CD4-positive, alpha-beta T cell treated with Interleukin-4 for 4 hours (primary cell): Measurements from ENCODE around the gene TMEM171.
A peak's percentile ranks its signal among the peaks of the same experiment; 100 is the strongest.

ENCODE experiments used
- DNase-seq: peaks from one replicate; pipeline ENCODE4 v3.0.0-alpha.2; 2020

TMEM171 gene, protein sequence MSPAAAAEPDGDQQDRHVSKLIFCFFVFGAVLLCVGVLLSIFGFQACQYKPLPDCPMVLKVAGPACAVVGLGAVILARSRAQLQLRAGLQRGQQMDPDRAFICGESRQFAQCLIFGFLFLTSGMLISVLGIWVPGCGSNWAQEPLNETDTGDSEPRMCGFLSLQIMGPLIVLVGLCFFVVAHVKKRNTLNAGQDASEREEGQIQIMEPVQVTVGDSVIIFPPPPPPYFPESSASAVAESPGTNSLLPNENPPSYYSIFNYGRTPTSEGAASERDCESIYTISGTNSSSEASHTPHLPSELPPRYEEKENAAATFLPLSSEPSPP

GRCh38 chr5:73120222-73121118, at the start of gene TMEM171:
Gene TMEM171 (plus strand): TSS chr5:73120575. CDS start chr5:73123374, 2,799 bp downstream.
- no peak for DNase-seq

GRCh38 chr5:73081093-73081492, 39.3 kb upstream of the TMEM171 start:
- no peak for DNase-seq

GRCh38 chr5:73088026-73088425, 32.3 kb upstream of the TMEM171 start:
- no peak for DNase-seq

- DNase-seq: no peak
Observed at GRCh38 chr5:73093943-73094342, 26.4 kb upstream of the TMEM171 start.

- DNase-seq: no peak
Observed at GRCh38 chr5:73094415-73094814, 26.0 kb upstream of the TMEM171 start.

- DNase-seq: no peak
Observed at GRCh38 chr5:73095564-73096238, 24.7 kb upstream of the TMEM171 start.

DNA sequence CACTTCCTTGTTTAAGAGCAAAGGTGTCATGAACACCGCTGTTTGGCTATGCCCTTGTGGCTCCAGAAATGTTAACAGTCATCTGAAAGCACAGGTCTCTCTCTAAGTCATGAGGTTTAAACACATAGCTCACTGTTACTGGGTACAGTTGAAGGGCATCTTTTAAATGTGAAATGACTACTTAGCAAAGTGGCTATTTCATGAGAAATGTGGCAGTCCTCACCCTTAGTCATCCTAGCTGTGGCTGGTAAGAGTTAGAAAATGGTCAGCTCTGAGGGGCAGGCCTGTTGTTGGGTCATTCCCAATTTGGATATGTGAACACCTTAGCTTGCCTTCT, 24.2 kb upstream of the TMEM171 start:
- peak; percentile 33 for DNase-seq

GRCh38 chr5:73097740-73098139, 22.6 kb upstream of the TMEM171 start:
- DNase-seq: no peak

DNA sequence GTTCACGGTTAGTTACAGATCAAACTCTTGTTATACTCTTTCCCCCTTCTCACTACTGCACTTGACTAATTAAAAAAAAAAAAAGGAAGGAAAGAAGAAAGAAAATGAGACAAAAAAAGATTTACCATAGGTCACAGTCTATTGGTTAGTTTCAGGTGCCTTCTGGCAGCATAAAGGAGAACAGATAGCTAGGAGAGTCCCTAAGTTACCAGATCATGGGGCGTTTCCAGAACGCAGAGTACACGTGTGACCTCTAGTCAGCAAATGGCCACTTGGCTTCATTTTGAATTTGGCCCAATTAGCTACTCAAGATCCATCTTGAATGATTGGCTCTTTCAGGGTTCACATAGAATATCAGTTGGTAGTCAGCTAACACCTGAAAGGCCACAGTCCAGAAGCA, 20.3 kb upstream of the TMEM171 start:
- no peak for DNase-seq

- no peak for DNase-seq
Observed at GRCh38 chr5:73103870-73104299, 16.5 kb upstream of the TMEM171 start.

GRCh38 chr5:73104326-73104725, 16.0 kb upstream of the TMEM171 start:
- no peak for DNase-seq

- no peak for DNase-seq
Observed at GRCh38 chr5:73106335-73106734, 14.0 kb upstream of the TMEM171 start.

GRCh38 chr5:73110190-73110589, 10.2 kb upstream of the TMEM171 start:
- DNase-seq: no peak

- DNase-seq: no peak
Observed at GRCh38 chr5:73111536-73111935, 8.8 kb upstream of the TMEM171 start.

DNA sequence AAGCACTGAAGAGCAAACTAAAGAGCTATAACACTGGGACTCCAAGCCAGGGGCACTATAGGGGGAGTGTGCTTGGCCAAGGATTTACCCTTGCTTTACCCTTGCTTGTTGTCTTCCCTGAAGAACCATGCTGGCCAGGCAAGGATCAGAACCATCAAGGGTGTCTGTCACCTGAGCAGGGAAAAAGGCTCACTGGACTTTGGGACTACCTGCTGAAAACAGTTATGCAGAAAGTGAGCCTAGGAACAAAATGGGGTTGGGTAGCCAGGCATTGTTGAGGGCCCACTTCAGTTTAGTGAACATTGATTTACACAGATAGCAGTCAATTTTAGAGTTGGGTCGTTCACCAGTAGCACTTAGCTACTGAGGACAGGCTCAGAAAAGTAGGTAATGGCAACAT, 8.0 kb upstream of the TMEM171 start:
- DNase-seq: no peak

- no peak for DNase-seq
Observed at GRCh38 chr5:73114044-73114688, 6.2 kb upstream of the TMEM171 start.

DNA sequence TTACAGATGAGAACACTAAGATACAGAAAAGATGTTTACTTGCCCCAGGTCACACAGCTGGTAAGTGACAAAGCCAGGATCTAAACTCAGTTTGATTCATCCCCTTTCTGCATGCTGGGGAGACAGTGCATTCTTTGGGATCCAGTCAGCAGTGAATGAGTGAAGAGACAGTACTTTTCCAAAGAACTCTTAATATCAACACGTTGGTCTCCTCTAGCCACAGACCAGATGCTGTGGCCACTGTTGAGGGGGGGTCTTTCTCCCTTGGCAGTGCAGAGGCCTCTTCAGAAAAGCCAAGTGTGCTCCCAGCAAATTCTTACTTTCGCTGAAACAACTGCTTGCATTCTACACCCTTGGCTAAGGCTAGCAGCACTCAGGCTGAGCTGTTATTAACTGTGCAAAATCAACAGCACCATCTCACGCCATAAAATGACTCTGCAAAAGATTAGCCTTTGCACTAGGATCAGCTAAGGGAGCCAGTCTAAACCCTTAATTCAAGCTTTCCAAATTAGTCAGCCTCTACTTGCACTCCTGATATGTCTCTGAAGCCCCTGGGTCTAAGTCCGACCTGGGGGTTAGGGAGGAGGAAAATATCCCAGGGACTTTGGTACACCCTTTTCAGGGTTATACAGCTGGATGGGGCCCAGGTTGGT, 4.8 kb upstream of the TMEM171 start:
- no peak for DNase-seq

DNA sequence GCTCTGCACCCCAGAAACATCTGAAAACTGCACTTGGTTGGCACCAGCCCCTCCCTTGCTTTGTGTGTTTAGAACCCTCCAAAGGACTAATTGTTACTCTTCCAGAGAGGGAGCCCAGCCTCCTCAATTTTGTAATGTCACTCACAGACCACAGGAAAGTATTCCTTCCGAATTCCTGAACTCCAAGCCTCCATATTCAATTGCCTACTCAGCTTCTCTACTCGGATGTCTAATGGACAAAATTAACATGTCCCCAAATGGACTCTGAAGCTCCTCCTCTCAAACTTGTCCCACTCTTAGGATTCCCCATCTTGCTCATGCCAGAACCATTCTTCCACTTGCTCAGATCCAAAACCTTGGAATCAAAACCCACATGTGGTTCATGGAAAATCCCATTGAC, 3.9 kb upstream of the TMEM171 start:
- no peak for DNase-seq

DNA sequence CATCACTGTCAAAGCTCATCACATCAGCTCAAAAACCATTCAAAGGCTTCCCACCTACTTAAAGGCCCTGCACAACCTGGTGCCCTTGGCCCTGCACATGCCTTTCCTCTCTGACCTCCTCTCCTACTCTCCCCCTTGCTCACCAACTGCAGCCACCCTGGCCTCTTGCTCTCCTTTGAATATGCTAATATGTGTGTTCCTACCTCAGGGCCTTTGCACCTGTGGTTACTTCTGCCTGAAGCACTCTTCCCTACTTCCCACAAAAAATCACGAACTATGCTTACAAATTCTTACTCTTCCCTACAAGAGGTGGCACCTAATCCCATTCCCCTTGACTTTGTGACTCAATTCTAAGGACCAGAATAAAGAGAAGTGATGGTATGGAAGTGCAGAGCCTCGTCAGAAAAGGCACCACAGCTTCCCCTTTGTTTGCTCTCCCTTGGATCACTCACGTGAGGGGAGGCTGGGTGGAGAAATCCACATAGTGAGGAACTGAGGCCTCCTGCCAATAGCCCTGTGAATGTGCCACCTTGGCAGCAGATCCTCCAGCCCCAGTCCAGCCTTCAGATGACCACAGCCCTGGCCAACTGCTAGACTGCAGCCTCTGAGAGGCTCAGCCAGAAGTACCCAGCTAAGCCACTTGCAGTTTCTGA, 3.2 kb upstream of the TMEM171 start:
- no peak for DNase-seq

GRCh38 chr5:73118391-73118973, 1.9 kb upstream of the TMEM171 start:
- no peak for DNase-seq

GRCh38 chr5:73119451-73120157, 771 bp upstream of the TMEM171 start:
- DNase-seq: peak; percentile 16
